ENCODE results near the gene CADM1.

DNA sequence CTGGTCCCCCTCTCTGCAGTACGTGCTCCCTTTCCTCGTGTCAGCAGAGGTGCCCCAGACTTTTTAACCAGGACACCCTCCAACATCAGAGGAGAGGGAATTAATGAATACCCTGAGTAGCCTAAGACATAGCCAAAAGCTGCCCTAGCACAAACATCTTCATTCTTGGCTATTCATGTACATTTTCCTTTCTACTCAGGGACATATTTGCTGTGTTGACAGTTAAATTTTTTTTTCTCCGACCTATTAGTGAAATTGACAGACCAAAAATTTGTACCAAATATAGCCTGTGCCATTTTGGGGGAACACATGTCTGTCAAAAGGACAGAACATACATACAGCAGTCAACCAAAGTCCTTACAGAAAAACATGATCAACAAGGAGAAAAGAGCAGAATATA is 33.3 kb downstream of the CADM1 start:
- TF ChIP-seq GATA2 (IDR thresholded peaks at IDR 0.05; ENCODE audit: low read depth, low read length) (no peak), GATA3 (IDR thresholded peaks at IDR 0.05; ENCODE audit: low read depth, low read length) (no peak)

Data from SH-SY5Y (cell line).